IPS-NIHi7 (cell line): Measurements from ENCODE around the gene SPRR2F.

Experiments
- DNase-seq: peaks from one replicate; pipeline ENCODE4 v3.0.0; 2012; ENCODE audit warnings: mixed read lengths; ENCODE audit errors: extremely low spot score

The SPRR2F gene

DNA sequence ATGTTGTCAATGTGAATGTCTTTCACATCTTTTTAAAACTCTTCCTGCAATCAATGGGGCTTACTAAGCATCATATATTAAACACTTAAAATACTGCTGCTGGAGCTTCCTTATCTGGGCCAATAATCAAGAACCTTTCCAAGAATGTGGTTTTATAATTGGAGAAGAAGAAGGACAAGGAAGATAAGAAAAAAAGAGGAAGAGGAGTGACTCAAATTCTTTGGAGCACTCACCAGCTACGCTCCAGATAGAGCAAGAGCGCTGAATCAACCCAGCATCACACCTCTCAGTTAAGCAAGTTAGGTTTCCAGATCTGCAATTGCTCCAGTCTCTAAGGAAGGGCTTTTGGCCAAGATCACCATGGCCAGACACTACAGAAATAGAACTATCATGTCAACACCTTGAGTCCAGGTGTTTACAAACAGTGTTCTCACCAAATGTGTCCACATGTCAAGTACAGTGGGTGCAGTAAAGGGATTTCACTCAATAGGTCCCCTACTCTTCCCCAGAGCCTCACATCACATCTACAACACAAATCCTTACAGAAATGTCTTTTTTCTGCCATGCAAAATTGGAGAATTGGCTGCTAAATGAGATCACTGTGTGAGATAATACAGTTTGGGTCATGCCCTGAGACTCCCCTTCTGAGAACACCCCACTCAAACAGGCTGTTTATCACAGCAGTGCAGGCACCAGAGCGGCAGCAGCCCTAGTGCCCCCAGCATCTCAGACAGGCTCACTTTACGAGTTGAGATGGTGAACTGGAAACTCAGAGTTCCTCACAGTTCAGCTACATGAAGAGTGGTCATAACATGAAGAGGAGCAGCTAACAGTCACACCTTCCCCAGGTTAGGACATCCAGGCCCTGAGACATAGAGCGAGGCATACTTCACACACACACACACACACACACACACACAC, 40.2 kb downstream of the SPRR2F start:
- DNase-seq: no peak

DNA sequence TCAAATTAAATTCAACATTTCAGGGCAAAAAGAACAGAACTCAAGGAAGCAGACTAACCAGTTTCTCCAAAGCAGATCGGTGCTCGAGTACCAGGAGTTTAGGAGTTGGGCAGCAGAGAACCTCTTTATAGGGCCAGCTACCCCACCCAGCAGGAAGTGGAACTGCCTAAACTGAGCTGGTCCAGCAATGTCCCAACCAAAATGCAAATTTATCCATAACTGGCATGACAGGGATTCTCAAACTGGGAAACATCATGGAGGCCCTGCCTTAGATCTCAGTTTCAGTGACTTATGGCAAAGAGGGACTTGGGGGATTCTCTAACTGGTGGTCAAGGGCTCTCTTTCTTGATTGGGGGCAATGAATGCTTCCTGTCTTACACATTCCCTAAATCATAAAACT, 41.8 kb downstream of the SPRR2F start, which contains the start of gene SPRR2B:
Gene SPRR2B, minus strand, starts transcription at position 101 of the 400 bp plus-strand sequence. CDS start 772 bp downstream, outside the sequence.
- DNase-seq: no peak

DNA sequence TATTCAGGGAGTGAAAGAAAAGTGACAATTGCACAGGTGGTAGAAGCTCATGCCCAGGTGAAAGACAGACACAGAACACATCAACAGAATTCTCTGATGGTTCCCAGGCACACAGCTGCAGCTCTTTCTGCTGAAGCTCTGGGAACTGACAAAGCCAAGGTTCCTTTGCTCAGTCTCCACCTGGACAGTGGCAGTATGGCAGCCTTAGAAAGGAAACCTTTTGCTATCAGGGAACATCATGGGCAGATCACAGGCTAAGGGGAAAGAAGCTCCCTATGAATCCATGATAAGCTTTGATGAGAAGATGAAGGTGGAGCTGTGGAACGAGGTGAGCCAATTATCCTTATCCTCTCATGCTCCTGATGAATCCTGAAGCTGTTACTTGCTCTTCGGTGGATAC, 43.1 kb downstream of the SPRR2F start:
- no peak for DNase-seq
